K562 (cell line): Measurements from ENCODE around the gene ERVFRD-1. TPM values are rescaled to one million over a fixed set of nuclear protein-coding genes. Genes with fewer than 3 reads are reported as not detected.

Experiments used
- BMI1 ChIP-seq: fragments of 150-350 bp; IDR thresholded peaks from 2 replicates; pipeline ENCODE4 v1.6.1; 2014; ENCODE audit warnings: low read length
- CAMTA2 ChIP-seq: fragments of 250-450 bp; sonication (Bioruptor Pico); conservative IDR thresholded peaks from 2 replicates; pipeline ENCODE4 v1.5.1; 2022
- CBFA2T3 ChIP-seq: fragments of 450-650 bp; IDR thresholded peaks from 2 replicates; pipeline ENCODE4 v1.6.1; 2017
- CBX1 ChIP-seq: sonication (generic); IDR thresholded peaks from 2 replicates; pipeline ENCODE4 v1.6.1; 2016; ENCODE audit warnings: antibody characterized with exemption, low read depth, mild to moderate bottlenecking
- DACH1 ChIP-seq: fragments of 450-650 bp; IDR thresholded peaks from 2 replicates; pipeline ENCODE4 v1.6.1; 2018; ENCODE audit not compliant: partially characterized antibody
- GTF2A2 ChIP-seq: IDR thresholded peaks from 2 replicates; pipeline ENCODE4 v1.6.1; 2016; ENCODE audit warnings: mild to moderate bottlenecking, missing genetic modification characterization, missing compliant biosample characterization
- LCOR ChIP-seq: sonication (generic); formaldehyde crosslinking; IDR thresholded peaks from 2 replicates; pipeline ENCODE4 v1.8.0; 2022; ENCODE audit warnings: mild to moderate bottlenecking, missing genetic modification reagents
- NFRKB ChIP-seq: fragments of 450-650 bp; IDR thresholded peaks from 2 replicates; pipeline ENCODE4 v1.6.1; 2016; ENCODE audit warnings: low read depth
- SAFB2 ChIP-seq: fragments of 200-400 bp; formaldehyde crosslinking; IDR thresholded peaks from 2 replicates; pipeline ENCODE4 v1.6.1; 2018; ENCODE audit warnings: borderline replicate concordance, low read length, low read depth, moderate library complexity; ENCODE audit not compliant: severe bottlenecking
- SRSF9 ChIP-seq: fragments of 200-400 bp; formaldehyde crosslinking; IDR thresholded peaks from 2 replicates; pipeline ENCODE4 v1.6.1; 2017; ENCODE audit warnings: low read depth, low read length, borderline replicate concordance
- TCF3 ChIP-seq: sonication (generic); formaldehyde crosslinking; IDR thresholded peaks from 2 replicates; pipeline ENCODE4 v1.4.0; 2020; ENCODE audit warnings: mild to moderate bottlenecking, missing genetic modification reagents
- polyA plus RNA-seq, 8 experiments: library from polyadenylated mRNA; depleted of rRNA in 4 of 8; stranded (reverse) in 5 of 8; unstranded in 3 of 8; fragments of >200 nt; fragmentation: Nextera tagmentation in 2 of 8; fragmentation: Illumina TruSeq in 1 of 8; extraction: Ambion mirVana in 2 of 8; extraction: Trizol in 1 of 8; gene quantifications; 2 replicates each; pipeline versions ENCODE4 v1.2.1 to v1.2.3, GENCODE V29; 2011 to 2014; ENCODE audit warnings: inconsistent platforms in 1 of 8, missing spikeins in 1 of 8
- total RNA-seq, 7 experiments: library from RNA; depleted of rRNA in 6 of 7; stranded (reverse); fragments of >200 nt in 6 of 7; fragmentation: Illumina TruSeq in 2 of 7; extraction: Trizol in 2 of 7; gene quantifications; 2 replicates each; pipeline versions ENCODE4 v1.2.1 to v1.2.3, GENCODE V29; 2011 to 2021; ENCODE audit warnings: low replicate concordance in 1 of 7
- TF ChIP-seq, protein P1 (sequence below): fragments of 450-650 bp; formaldehyde crosslinking; IDR thresholded peaks from 2 replicates; pipeline ENCODE4 v1.4.0; 2020; ENCODE audit warnings: mild to moderate bottlenecking, moderate library complexity
- TF ChIP-seq, protein P2 (sequence below): fragments of 450-650 bp; IDR thresholded peaks from 2 replicates; pipeline ENCODE4 v1.6.1; 2014; ENCODE audit warnings: low read depth, mild to moderate bottlenecking, moderate library complexity, borderline replicate concordance
- TF ChIP-seq, protein P3 (sequence below), 2 experiments: IDR thresholded peaks in 1 of 2; conservative IDR thresholded peaks in 1 of 2; 2 replicates each; pipeline ENCODE4 v1.6.1; 2016; ENCODE audit warnings: low read depth in 2 of 2, mild to moderate bottlenecking in 1 of 2, missing compliant biosample characterization in 1 of 2, missing genetic modification characterization in 1 of 2, moderate library complexity in 1 of 2
- TF ChIP-seq, protein P4 (sequence below): fragments of 250-450 bp; sonication (Bioruptor Pico); IDR thresholded peaks from 2 replicates; pipeline ENCODE4 v1.4.0; 2020; ENCODE audit warnings: mild to moderate bottlenecking
- TF ChIP-seq, protein P5 (sequence below): fragments of 250-450 bp; sonication (Bioruptor Pico); IDR thresholded peaks from 2 replicates; pipeline ENCODE4 v1.5.0; 2020; ENCODE audit warnings: mild to moderate bottlenecking, borderline replicate concordance
- TF ChIP-seq, protein P6 (sequence below): fragments of 250-450 bp; sonication (Bioruptor Pico); IDR thresholded peaks from 2 replicates; pipeline ENCODE4 v1.8.0; 2021; ENCODE audit warnings: borderline replicate concordance, mild to moderate bottlenecking, moderate library complexity; ENCODE audit not compliant: poor library complexity, severe bottlenecking

ERVFRD-1 gene
- total and polyA plus RNA-seq, 9 of the 15 experiments (the other 6 are each of a cell fraction or from before 2014, with no cell fraction given), result 0.05 to 0.14 (median 0.09) TPM; not detected in 2

DNA sequence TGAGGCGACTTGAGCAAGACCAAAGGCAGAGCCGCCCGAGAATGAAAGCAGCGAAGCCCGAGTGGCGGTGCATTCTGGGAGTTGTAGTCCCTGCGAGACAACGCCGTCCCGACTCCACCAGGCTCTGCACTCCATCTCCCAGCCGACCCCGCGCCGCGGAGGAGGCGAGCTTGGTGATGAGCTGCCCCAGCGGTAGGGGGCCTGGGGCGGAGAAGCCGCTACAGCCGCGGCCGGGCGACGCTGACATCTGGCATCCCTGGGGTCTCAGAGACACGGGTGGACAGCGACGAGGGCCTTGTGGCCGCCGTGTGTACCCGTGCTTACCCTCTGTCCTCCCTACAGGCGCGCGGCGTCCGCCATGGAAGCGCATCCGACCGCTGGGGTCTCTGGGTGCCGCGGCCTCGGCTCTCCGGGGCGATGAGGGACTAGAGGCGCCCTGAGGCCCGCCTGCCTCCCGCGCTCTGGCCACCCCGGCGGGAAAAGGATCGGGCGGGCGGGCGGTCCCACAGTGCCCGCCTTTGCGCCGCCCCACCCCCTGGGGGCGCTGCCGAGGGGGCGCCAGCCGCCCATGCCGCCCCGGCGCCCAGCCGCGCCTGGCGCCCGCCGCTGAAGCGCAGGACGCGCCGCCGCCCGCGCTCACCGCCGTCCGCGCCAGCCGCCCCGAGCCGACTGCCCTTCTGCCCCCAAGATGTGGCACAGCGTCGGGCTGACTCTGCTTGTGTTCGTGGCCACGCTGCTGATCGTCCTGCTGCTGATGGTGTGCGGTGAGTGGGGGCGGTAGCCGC lies 17.7 kb downstream of the ERVFRD-1 start, which contains the start of gene SMIM13 (continued):
- TF ChIP-seq NFRKB, result 0 out of 2 replicates have a peak, but pooled peaks have one; percentile 50
- TF ChIP-seq, protein P1, sequence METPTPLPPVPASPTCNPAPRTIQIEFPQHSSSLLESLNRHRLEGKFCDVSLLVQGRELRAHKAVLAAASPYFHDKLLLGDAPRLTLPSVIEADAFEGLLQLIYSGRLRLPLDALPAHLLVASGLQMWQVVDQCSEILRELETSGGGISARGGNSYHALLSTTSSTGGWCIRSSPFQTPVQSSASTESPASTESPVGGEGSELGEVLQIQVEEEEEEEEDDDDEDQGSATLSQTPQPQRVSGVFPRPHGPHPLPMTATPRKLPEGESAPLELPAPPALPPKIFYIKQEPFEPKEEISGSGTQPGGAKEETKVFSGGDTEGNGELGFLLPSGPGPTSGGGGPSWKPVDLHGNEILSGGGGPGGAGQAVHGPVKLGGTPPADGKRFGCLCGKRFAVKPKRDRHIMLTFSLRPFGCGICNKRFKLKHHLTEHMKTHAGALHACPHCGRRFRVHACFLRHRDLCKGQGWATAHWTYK (CRISPR knock-in tag), result peak; percentile 75; the same call in 1 of the 2 replicates
- TF ChIP-seq, protein P2, sequence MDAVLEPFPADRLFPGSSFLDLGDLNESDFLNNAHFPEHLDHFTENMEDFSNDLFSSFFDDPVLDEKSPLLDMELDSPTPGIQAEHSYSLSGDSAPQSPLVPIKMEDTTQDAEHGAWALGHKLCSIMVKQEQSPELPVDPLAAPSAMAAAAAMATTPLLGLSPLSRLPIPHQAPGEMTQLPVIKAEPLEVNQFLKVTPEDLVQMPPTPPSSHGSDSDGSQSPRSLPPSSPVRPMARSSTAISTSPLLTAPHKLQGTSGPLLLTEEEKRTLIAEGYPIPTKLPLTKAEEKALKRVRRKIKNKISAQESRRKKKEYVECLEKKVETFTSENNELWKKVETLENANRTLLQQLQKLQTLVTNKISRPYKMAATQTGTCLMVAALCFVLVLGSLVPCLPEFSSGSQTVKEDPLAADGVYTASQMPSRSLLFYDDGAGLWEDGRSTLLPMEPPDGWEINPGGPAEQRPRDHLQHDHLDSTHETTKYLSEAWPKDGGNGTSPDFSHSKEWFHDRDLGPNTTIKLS, result peak; percentile 90
- TF ChIP-seq, protein P3, sequence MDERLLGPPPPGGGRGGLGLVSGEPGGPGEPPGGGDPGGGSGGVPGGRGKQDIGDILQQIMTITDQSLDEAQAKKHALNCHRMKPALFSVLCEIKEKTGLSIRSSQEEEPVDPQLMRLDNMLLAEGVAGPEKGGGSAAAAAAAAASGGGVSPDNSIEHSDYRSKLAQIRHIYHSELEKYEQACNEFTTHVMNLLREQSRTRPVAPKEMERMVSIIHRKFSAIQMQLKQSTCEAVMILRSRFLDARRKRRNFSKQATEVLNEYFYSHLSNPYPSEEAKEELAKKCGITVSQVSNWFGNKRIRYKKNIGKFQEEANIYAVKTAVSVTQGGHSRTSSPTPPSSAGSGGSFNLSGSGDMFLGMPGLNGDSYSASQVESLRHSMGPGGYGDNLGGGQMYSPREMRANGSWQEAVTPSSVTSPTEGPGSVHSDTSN (CRISPR knock-in tag; IDR thresholded peaks at IDR 0.05; ENCODE audit: low read depth), result no peak
- TF ChIP-seq, protein P3 (tag; conservative IDR thresholded peaks at IDR 0.05; ENCODE audit: low read depth), result no peak
- no peak; the same call in 1 of the 2 replicates for TF ChIP-seq LCOR (CRISPR knock-in tag)
- no peak for TF ChIP-seq SAFB2
- TF ChIP-seq TCF3 (CRISPR knock-in tag), result peak; percentile 26; the same call in 1 of the 2 replicates
- TF ChIP-seq DACH1, result no peak
- TF ChIP-seq BMI1, result no peak
- TF ChIP-seq GTF2A2 (tag), result no peak
- no peak for TF ChIP-seq CAMTA2 (CRISPR knock-in tag)
- TF ChIP-seq, protein P4, sequence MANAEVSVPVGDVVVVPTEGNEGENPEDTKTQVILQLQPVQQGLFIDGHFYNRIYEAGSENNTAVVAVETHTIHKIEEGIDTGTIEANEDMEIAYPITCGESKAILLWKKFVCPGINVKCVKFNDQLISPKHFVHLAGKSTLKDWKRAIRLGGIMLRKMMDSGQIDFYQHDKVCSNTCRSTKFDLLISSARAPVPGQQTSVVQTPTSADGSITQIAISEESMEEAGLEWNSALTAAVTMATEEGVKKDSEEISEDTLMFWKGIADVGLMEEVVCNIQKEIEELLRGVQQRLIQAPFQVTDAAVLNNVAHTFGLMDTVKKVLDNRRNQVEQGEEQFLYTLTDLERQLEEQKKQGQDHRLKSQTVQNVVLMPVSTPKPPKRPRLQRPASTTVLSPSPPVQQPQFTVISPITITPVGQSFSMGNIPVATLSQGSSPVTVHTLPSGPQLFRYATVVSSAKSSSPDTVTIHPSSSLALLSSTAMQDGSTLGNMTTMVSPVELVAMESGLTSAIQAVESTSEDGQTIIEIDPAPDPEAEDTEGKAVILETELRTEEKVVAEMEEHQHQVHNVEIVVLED (CRISPR knock-in tag), result peak; percentile 44
- no peak for TF ChIP-seq CBFA2T3
- TF ChIP-seq SRSF9, result no peak
- peak; percentile 74 for TF ChIP-seq CBX1
- TF ChIP-seq, protein P5, sequence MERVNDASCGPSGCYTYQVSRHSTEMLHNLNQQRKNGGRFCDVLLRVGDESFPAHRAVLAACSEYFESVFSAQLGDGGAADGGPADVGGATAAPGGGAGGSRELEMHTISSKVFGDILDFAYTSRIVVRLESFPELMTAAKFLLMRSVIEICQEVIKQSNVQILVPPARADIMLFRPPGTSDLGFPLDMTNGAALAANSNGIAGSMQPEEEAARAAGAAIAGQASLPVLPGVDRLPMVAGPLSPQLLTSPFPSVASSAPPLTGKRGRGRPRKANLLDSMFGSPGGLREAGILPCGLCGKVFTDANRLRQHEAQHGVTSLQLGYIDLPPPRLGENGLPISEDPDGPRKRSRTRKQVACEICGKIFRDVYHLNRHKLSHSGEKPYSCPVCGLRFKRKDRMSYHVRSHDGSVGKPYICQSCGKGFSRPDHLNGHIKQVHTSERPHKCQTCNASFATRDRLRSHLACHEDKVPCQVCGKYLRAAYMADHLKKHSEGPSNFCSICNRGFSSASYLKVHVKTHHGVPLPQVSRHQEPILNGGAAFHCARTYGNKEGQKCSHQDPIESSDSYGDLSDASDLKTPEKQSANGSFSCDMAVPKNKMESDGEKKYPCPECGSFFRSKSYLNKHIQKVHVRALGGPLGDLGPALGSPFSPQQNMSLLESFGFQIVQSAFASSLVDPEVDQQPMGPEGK (CRISPR knock-in tag), result no peak
- TF ChIP-seq, protein P6, sequence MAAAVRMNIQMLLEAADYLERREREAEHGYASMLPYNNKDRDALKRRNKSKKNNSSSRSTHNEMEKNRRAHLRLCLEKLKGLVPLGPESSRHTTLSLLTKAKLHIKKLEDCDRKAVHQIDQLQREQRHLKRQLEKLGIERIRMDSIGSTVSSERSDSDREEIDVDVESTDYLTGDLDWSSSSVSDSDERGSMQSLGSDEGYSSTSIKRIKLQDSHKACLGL (CRISPR knock-in tag), result no peak
